ENCODE results near the gene ZDHHC4. TPM values are rescaled to one million over a fixed set of nuclear protein-coding genes. Genes with fewer than 3 reads are reported as not detected.

The ZDHHC4 gene
- total and polyA plus RNA-seq, 2 of the 13 experiments (the other 11 are each of a cell fraction or from before 2014, with no cell fraction given), result 83.2 to 188 TPM

DNA sequence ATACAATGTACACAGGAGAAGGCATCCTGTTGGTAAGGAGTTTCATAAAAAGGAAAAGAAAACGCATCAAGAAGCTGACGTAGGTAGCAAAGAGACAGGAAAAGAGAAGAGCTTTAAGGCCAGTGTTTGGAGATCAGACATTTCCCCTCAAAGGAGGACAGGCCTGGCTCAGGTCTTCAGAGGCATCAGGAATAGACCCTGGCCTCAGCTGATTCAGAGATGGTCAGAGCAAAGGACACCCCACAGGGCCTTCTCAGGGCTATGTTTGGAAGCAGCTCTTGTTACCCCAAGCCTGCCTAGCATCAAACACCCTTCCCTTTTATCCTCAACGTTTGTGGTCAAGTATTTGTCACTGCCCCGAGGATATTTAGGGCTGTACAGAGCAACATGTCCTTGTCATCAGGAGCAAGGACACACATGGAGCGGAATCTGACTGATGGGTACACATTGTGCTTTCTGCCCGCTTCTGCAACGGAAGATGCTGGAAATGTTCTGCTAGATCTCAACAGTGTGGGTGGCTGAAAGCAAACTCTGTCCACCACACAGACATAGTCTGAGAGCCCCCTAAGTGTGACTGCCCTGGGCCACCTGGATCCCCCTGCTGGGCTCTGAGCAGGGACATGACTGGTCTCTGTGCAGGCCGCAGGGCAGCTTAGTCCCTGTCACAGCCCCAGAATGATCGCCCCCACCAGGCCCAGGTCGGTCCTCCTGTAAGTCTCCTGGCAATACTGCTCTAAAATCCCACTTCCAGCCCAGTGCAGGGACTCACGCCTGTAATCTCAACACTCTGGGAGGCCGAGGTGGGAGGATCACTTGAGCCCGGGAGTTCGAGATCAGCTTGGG, 1.0 kb upstream of the ZDHHC4 start (continued):
- TF ChIP-seq, protein P1, sequence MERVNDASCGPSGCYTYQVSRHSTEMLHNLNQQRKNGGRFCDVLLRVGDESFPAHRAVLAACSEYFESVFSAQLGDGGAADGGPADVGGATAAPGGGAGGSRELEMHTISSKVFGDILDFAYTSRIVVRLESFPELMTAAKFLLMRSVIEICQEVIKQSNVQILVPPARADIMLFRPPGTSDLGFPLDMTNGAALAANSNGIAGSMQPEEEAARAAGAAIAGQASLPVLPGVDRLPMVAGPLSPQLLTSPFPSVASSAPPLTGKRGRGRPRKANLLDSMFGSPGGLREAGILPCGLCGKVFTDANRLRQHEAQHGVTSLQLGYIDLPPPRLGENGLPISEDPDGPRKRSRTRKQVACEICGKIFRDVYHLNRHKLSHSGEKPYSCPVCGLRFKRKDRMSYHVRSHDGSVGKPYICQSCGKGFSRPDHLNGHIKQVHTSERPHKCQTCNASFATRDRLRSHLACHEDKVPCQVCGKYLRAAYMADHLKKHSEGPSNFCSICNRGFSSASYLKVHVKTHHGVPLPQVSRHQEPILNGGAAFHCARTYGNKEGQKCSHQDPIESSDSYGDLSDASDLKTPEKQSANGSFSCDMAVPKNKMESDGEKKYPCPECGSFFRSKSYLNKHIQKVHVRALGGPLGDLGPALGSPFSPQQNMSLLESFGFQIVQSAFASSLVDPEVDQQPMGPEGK (CRISPR knock-in tag; IDR thresholded peaks at IDR 0.05), result 0 out of 2 replicates have a peak, but pooled peaks have one; percentile 8
- 0 out of 2 replicates have a peak, but pooled peaks have one; percentile 59 for TF ChIP-seq ZNF446 (CRISPR knock-in tag; IDR thresholded peaks at IDR 0.05)
- TF ChIP-seq MIXL1 (CRISPR knock-in tag; IDR thresholded peaks at IDR 0.05), result no peak
- TF ChIP-seq NRL (CRISPR knock-in tag; IDR thresholded peaks at IDR 0.05; ENCODE audit: borderline replicate concordance), result 0 out of 2 replicates have a peak, but pooled peaks have one; percentile 28
- TF ChIP-seq, protein P2, sequence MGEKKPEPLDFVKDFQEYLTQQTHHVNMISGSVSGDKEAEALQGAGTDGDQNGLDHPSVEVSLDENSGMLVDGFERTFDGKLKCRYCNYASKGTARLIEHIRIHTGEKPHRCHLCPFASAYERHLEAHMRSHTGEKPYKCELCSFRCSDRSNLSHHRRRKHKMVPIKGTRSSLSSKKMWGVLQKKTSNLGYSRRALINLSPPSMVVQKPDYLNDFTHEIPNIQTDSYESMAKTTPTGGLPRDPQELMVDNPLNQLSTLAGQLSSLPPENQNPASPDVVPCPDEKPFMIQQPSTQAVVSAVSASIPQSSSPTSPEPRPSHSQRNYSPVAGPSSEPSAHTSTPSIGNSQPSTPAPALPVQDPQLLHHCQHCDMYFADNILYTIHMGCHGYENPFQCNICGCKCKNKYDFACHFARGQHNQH (CRISPR knock-in tag; IDR thresholded peaks at IDR 0.05), result 0 out of 2 replicates have a peak, but pooled peaks have one; percentile 19
- 0 out of 2 replicates have a peak, but pooled peaks have one; percentile 13 for TF ChIP-seq DPF2 (CRISPR knock-in tag; IDR thresholded peaks at IDR 0.05; ENCODE audit: borderline replicate concordance, low read depth)
- TF ChIP-seq, protein P3, sequence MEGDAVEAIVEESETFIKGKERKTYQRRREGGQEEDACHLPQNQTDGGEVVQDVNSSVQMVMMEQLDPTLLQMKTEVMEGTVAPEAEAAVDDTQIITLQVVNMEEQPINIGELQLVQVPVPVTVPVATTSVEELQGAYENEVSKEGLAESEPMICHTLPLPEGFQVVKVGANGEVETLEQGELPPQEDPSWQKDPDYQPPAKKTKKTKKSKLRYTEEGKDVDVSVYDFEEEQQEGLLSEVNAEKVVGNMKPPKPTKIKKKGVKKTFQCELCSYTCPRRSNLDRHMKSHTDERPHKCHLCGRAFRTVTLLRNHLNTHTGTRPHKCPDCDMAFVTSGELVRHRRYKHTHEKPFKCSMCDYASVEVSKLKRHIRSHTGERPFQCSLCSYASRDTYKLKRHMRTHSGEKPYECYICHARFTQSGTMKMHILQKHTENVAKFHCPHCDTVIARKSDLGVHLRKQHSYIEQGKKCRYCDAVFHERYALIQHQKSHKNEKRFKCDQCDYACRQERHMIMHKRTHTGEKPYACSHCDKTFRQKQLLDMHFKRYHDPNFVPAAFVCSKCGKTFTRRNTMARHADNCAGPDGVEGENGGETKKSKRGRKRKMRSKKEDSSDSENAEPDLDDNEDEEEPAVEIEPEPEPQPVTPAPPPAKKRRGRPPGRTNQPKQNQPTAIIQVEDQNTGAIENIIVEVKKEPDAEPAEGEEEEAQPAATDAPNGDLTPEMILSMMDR (CRISPR knock-in tag; IDR thresholded peaks at IDR 0.05), result peak; percentile 28
- TF ChIP-seq HOXA9 (CRISPR knock-in tag; IDR thresholded peaks at IDR 0.05; ENCODE audit: borderline replicate concordance), result 0 out of 2 replicates have a peak, but pooled peaks have one; percentile 41
- TF ChIP-seq ZFY (CRISPR knock-in tag; IDR thresholded peaks at IDR 0.05), result peak; percentile 47; the same call in 1 of the 2 replicates
- 0 out of 2 replicates have a peak, but pooled peaks have one; percentile 41 for TF ChIP-seq ZNF878 (CRISPR knock-in tag; IDR thresholded peaks at IDR 0.05)
- TF ChIP-seq SALL1 (CRISPR knock-in tag; IDR thresholded peaks at IDR 0.05), result peak; percentile 20; the same call in 1 of the 2 replicates
- no peak for TF ChIP-seq NBN (conservative IDR thresholded peaks at IDR 0.05)
- TF ChIP-seq CBX2 (IDR thresholded peaks at IDR 0.05; ENCODE audit: low read depth, low read length), result no peak
- TF ChIP-seq CBX2 (CRISPR knock-in tag; IDR thresholded peaks at IDR 0.05; ENCODE audit: low read depth), result no peak
- TF ChIP-seq, protein P4, sequence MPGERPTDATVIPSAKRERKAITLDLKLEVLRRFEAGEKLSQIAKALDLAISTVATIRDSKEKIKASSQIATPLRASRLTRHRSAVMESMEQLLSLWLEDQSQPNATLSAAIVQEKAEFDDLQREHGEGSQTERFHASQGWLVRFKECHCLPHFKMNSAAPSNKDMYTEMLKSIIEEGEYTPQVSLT (CRISPR knock-in tag; IDR thresholded peaks at IDR 0.05; ENCODE audit: borderline replicate concordance, low read depth), result no peak
- TF ChIP-seq RBM22 (optimal IDR thresholded peaks at IDR 0.05; ENCODE audit: low read length), result peak; percentile 35
- peak; percentile 93 for TF ChIP-seq ZNF768 (CRISPR knock-in tag; IDR thresholded peaks at IDR 0.05)
- peak; percentile 54; the same call in 1 of the 2 replicates for TF ChIP-seq ZBTB38 (CRISPR knock-in tag; IDR thresholded peaks at IDR 0.05)
- peak; percentile 60 for TF ChIP-seq ZNF605 (CRISPR knock-in tag; IDR thresholded peaks at IDR 0.05)
- TF ChIP-seq ZNF570 (CRISPR knock-in tag; IDR thresholded peaks at IDR 0.05; ENCODE audit: borderline replicate concordance), result no peak
- peak; percentile 38; the same call in 1 of the 2 replicates for TF ChIP-seq KDM2A (CRISPR knock-in tag; IDR thresholded peaks at IDR 0.05; ENCODE audit: borderline replicate concordance, low read depth)
- TF ChIP-seq ZC3H4 (CRISPR knock-in tag; IDR thresholded peaks at IDR 0.05; ENCODE audit: borderline replicate concordance), result peak; percentile 40; the same call in 1 of the 2 replicates
